Fibroblast of gingiva (primary cell): ENCODE measurements around the gene SLC7A11.

Source experiments
- DNase-seq: peaks from one replicate; pipeline ENCODE4 v3.0.0-alpha.2; 2011; ENCODE audit warnings: low read depth

The SLC7A11 gene

DNA sequence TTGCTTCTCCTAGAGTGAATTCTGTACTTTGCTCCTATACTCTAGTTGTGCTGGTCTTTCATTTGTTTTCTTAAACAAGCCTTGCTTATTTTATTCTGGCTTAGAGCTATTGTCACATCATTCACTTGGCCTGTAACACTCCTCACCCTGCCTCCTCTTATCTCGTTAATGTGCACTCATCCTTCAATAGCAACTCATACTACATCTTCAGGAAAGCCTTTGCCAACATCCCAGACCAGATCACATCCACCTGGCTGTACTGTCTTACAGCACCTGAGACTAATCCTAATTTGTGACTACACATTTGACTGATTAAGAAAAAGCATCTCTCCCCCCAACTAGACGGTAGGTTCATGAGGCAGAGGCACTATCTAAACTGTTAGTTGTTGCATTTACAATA is 80.8 kb downstream of the SLC7A11 start:
- DNase-seq, result no peak

DNA sequence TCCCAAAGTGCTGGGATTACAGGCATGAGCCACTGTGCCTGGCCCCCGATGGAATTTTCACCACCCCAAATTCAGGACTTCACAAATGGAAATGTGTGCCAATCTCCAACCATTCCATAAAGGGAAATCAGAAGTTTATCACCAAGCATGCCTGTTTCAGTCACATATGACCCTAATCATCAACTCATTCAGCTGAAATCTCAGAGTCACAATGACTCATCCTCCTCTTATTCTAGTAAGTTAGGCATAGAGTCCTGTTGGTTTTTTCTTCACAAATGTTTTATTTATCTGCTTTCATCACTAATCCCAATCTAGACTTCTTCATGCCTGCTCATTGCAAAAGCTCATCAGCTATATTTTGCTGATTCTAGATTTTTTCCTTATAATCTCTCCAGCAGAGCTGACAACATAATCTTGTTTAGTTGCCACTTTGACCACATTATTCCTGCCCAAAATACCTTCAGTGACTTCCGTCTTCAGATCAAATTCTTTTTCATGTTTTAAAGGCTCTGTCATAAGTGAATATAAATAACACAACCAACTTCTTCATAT is 83.3 kb downstream of the SLC7A11 start:
- peak; percentile 69 for DNase-seq

DNA sequence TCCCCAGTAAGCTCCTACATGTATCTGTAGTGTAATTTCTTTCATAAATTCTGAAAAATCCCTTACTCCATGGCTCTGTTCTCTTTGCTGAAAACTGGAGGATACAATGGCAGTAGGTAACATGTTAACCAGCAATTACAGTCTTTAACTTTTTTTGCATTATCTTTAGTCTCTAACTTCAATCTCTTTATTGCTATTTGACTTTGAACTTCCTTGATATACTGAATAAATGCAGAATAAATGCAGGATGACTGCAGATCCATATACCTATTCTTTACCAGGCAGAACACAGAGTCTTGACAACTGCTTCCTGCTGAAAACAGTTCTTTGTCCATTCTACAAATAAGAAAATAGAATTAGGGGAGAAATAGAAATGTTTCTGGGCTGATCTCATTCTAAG is 101.3 kb downstream of the SLC7A11 start:
- no peak for DNase-seq

DNA sequence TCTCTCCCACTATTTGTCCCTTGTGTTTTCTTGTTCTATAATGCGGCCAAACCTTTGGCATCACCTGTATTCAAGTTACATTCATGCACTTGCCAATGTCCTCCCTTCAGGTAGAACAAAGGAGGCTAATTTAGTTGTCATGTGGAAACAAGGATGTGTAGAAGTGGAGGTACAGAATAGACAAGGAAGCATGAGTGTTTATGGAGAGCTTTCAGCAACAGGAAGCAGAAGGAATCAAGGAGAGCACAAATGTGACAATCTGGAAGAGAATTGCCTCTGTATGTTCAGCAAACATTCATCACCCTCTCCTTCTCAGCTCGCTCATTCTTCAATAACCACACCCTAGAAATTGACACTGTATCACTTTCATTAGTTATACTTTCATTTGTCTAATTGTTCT is 103.4 kb downstream of the SLC7A11 start:
- DNase-seq, result no peak

DNA sequence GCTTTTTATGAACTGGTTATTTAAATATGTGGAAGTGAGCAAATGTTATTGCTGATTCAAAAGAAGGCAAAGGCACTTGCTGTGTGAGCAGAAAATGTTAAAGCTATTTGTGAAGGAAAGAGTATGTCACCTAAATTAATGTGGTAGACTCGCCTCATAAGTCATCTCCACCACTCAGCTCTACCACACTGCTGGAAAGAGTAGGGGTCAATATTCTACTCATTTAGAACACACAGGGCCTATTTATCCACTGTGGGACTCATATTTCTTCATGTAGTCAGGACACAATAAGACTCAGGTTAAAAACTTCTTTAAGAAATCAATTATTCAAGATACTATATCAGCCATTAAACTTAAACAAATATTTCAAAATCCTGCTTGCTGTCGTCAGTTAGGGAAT is 106.5 kb downstream of the SLC7A11 start:
- DNase-seq, result no peak

DNA sequence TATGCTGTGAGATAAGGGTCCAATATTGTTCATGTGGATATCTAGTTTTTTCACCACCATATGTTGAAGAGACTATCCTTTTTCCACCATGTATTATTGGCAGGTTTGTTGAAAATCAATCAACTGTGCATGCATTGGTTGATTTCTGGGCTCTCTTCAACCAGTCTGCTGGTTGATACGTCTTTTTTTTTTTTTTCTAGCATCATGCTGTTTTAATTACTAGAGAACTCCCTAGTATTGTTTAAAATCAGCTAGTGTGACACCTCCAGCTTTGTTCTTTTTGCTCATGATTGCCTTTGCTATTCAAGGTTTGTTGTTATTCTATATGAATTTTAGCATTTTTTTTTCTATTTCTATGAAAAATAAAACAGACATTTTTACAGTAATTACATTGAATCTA is 123.9 kb downstream of the SLC7A11 start:
- no peak for DNase-seq

DNA sequence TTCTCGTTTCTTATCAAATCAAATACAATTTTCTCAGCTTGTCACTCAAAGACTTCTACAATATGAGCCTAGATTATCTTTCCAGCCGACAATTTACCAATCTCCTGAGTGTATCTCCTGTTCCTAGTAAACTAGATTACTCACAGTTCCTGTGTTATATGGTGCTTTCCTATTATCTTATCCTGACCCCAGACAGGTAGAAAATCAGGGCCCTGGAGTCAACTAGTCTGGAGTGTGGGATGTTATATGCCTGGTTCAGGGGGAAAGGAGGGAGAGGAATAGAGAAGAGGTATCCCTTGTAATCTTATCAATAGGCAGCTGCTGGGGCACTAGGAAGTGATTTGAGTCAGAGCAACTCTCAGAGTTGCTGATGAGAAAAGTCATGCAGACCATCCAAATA is 127.1 kb downstream of the SLC7A11 start:
- no peak for DNase-seq

DNA sequence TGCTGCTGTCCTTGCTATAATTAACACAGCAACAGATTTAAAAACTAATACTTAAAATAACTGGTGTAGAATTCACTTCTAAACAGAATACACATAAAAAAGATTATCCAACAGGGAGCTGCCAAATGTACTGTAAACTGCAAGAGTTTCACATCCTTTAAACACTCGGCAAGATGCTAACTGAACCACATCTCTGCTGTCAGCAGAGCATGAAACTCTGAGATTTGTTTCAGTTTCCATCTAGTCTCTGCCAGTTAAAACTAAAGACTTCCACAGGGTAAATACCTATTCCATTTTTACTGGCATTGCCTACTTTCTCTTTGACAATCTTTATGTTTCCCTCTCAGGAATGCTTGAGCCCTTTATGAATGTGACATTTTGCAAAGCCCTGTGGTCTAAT is 127.7 kb downstream of the SLC7A11 start:
- peak; percentile 6 for DNase-seq
